Measurements from ENCODE around the gene FOXO4.

FOXO4 gene

DNA sequence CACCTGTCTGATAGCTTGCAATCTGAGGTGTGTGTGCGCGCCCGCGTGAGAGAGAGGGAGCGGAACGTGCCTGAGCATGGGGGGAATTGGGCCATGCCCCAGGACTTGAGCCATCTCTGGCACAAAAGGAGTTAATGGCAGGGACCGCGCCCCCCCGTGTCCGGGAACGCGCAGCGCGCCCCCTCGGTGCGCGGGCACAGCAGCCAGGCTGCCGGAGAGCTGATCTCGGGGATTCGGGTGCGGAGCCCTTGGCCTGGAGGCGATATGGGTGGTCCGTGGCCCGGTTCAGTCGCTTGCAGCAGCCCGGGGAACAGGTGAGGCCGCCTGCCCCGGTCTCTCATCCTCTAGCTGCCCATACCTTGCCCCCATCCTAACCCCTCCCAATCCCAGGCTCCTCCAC, 49.0 kb downstream of the FOXO4 start, which contains the start of gene NLGN3:
Gene NLGN3, plus strand, starts transcription at position 191 of the 400 bp plus-strand sequence. CDS start 2,909 bp downstream, outside the sequence.
- DNase-seq: peak; percentile 4

DNA sequence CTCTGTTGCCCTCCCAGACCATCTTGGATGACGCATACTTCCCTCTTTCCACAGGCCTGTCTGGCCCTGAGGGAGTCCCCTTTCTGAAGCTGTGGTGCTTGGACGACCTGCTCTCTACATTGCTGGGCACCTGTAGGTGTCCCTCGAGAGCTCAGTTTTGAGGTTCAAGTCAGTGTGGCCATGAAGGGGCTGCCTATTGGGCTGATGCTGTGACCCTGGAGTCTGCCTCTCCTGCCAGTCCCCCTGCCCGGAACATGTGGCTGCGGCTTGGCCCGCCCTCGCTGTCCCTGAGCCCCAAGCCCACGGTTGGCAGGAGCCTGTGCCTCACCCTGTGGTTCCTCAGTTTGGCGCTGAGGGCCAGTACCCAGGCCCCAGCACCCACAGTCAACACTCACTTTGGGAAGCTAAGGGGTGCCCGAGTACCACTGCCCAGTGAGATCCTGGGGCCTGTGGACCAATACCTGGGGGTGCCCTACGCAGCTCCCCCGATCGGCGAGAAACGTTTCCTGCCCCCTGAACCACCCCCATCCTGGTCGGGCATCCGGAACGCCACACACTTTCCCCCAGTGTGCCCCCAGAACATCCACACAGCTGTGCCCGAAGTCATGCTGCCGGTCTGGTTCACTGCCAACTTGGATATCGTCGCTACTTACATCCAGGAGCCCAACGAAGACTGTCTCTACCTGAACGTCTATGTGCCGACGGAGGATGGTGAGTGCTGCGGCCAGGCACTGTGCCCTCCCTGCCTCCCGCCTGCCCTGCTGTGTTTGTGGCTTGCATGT, 52.0 kb downstream of the FOXO4 start:
- DNase-seq: no peak

DNA sequence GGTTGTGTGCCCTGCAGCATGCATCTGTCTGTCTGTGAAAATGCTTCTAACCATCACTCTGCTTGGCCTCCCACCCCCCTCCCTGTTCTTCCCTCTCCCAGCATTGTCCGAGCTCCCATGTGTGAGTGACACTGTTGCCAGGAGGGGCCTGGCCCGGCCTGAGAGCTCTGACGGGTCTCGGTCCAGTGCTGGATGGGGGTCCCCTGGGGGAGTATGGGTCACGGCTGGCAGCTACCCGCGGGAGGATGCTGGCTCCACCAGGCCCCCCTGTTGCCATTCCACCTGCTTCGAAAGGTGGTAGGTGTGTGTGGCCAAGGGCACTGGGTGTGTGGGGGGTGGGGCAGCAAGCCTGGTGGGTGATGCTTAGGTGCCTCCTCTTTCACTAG, 52.6 kb downstream of the FOXO4 start:
- no peak for DNase-seq

DNA sequence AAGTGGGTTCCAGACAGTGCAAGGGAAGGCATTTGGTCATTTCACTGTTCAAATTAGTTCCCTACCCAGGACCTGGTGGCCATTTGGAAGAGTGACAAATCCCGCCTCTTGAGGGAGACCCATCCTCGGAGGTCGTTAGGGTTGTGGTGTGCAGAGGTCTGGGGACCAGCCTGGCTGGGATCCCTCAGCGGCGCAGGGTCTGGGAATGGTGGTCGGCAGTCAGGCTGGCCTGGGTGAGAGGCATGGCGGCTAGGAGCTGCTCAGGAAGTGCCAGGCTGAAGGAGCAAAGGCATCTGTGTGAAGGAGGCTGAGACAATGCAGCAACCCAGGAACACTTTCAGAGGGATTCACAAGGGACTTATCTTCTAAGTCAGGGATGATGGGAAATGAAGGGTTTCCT, 55.7 kb downstream of the FOXO4 start:
- no peak for DNase-seq

Data from NCI-H1105 treated with DMSO at 0.1 percent for 48 hours (cell line).